Gastroesophageal sphincter (tissue), 4 donors: ENCODE data around the gene MCRIP2. TPM values are rescaled to one million over a fixed set of nuclear protein-coding genes. Genes with fewer than 3 reads are reported as not detected.

Experiments
- ATAC-seq: fragments of 150-250 bp; one replicate; pipeline ENCODE4 v1.9.1; 2016; ENCODE audit warnings: mild to moderate bottlenecking, moderate library complexity
- H3K27ac ChIP-seq, 4 donors: fragments of 200-600 bp; sonication (generic) in 3 of 4; 1 replicate in 3 of 4; 2 replicates in 1 of 4; pipeline ENCODE4 v1.5.1; 2016 to 2019
- H3K27me3 ChIP-seq: fragments of 200-600 bp; sonication (generic); one replicate; pipeline ENCODE4 v1.5.1; 2019
- H3K36me3 ChIP-seq, 2 donors: fragments of 200-600 bp; sonication (generic); one replicate each; pipeline ENCODE4 v1.5.1; 2019; ENCODE audit warnings: control low read depth in 1 of 2
- H3K4me1 ChIP-seq, 3 donors: fragments of 200-600 bp; sonication (generic); 1 replicate in 2 of 3; 2 replicates in 1 of 3; pipeline ENCODE4 v1.5.1; 2016 to 2019; ENCODE audit warnings: control low read depth in 2 of 3
- H3K4me3 ChIP-seq, 2 donors: fragments of 200-600 bp; sonication (generic); one replicate each; pipeline ENCODE4 v1.5.1; 2019; ENCODE audit warnings: mild to moderate bottlenecking in 1 of 2, moderate library complexity in 1 of 2
- H3K9me3 ChIP-seq, 3 donors: fragments of 200-600 bp; sonication (generic); one replicate each; pipeline ENCODE4 v1.5.1; 2017 to 2019; ENCODE audit warnings: control low read depth in 2 of 3
- EP300 ChIP-seq: sonication (generic); formaldehyde crosslinking; IDR thresholded peaks from one replicate; pipeline ENCODE4 v1.6.1; 2017; ENCODE audit warnings: antibody characterized with exemption, mild to moderate bottlenecking
- POLR2A ChIP-seq, 2 donors: fragments of 450-650 bp; IDR thresholded peaks; one replicate each; pipeline ENCODE4 v1.6.1; 2017; ENCODE audit warnings: antibody characterized with exemption in 2 of 2, mild to moderate bottlenecking in 2 of 2, moderate library complexity in 1 of 2
- POLR2AphosphoS5 ChIP-seq: sonication (generic); formaldehyde crosslinking; IDR thresholded peaks from one replicate; pipeline ENCODE4 v1.6.1; 2017; ENCODE audit warnings: antibody characterized with exemption
- WGBS, 2 donors: methylation state at CpG; one replicate each; pipeline ENCODE4 v1.1.5; 2018; ENCODE audit warnings: low coverage in 1 of 2; 5-methylcytosine and 5-hydroxymethylcytosine counted together
- total RNA-seq, 4 donors: library from RNA; depleted of rRNA; stranded (reverse); fragments of >200 nt; gene quantifications; one replicate each; pipeline ENCODE4 v1.1.0, GENCODE V29; 2016
- TF ChIP-seq, protein P1 (sequence below), 4 experiments: fragments of 200-600 bp in 2 of 4; fragments of 450-650 bp in 2 of 4; sonication (generic) in 1 of 4; IDR thresholded peaks; one replicate each; pipeline ENCODE4 v1.5.1; 2017 to 2019; ENCODE audit warnings: antibody characterized with exemption in 4 of 4, mild to moderate bottlenecking in 2 of 4, moderate library complexity in 2 of 4

Gene MCRIP2
- total RNA-seq, 4 donors from 2014 or later, result 25.4 to 70.0 (median 51.9) TPM

DNA sequence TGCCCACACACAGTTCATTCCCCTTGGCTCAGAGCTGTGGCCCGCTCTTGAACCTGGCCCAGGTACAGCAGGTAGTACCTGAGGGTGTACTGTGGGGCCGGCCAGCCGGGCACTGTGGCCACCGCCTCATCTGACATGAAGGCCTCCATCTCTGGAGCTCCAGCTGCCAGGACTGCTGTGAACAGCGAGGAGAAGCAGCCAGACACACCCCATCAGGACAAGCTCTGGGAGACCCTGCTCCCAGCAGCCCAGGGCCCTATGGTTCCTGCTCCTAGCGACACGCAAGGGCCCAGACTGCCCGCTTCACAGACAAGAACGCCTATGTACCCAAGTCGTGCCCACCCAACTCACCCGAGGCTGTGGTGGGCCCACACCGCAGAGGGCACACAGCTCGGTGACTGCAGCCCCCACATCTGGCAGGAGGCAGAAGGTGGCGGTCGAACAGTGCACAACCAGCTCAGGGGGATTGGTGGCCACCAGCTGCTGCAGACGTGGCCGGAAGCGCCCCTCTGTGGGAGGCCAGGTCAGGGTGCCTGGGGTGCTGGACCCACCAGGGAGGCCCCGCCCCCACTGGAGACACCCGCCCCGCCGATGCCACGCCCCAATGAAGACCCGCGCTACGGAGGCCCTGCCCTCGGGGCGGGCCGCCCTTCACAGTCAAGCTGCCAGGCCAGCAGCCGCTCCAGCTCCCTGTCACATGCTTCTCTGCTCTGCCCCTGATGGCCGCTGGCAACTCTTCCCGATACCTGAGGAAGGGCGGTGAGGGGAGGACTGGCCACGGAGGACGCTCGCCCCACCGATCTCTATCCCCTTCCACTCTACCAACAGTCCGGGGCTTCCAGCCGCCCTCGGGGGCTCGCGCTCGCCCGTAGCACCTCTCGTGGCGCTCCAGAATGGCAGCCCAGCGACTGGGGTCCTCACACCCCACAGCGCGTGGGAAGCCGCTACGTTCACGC lies 37.5 kb downstream of the MCRIP2 start:
- Histone ChIP-seq H3K27ac (peak overlapping the region; percentile 16 to 100 (median 95)), H3K27me3 (peaks cover 8% of the 10 kb centered on the region), H3K36me3 (peaks cover 0 to 20% of the 10 kb centered on the region in 2 donors), H3K4me1 (peaks cover 0 to 72% (median 51%) of the 10 kb centered on the region in 3 donors), H3K9me3 (no peaks in the 10 kb centered on the region), H3K4me3 (peak overlapping the region; percentile 32 to 97)
- peak; percentile 17 for ATAC-seq
- WGBS, 2 donors, result 0% methylated on average over 8 of the region's 52 CpGs; no CpG with 5 or more reads in 1 of the 2 donors
- no peak for TF ChIP-seq POLR2AphosphoS5
- TF ChIP-seq, protein P1, sequence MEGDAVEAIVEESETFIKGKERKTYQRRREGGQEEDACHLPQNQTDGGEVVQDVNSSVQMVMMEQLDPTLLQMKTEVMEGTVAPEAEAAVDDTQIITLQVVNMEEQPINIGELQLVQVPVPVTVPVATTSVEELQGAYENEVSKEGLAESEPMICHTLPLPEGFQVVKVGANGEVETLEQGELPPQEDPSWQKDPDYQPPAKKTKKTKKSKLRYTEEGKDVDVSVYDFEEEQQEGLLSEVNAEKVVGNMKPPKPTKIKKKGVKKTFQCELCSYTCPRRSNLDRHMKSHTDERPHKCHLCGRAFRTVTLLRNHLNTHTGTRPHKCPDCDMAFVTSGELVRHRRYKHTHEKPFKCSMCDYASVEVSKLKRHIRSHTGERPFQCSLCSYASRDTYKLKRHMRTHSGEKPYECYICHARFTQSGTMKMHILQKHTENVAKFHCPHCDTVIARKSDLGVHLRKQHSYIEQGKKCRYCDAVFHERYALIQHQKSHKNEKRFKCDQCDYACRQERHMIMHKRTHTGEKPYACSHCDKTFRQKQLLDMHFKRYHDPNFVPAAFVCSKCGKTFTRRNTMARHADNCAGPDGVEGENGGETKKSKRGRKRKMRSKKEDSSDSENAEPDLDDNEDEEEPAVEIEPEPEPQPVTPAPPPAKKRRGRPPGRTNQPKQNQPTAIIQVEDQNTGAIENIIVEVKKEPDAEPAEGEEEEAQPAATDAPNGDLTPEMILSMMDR (IDR thresholded peaks at IDR 0.05), result no peak
- TF ChIP-seq EP300, result no peak

GRCh38 chr16:679814-680624 lies 38.4 kb downstream of the MCRIP2 start, which contains the start of gene STUB1:
TSS of gene STUB1 (plus strand) at chr16:680410. CDS start at chr16:680526, 116 bp downstream.
- Histone ChIP-seq H3K4me1 (peaks cover 0 to 70% (median 54%) of the 10 kb centered on the region in 3 donors), H3K4me3 (peak within 1 kb of the TSS; percentile 59 to 97), H3K9me3 (no peaks in the 10 kb centered on the region), H3K27ac (peak within 1 kb of the TSS; percentile 70 to 100 (median 95)), H3K36me3 (peaks cover 0 to 20% of the 10 kb centered on the region in 2 donors), H3K27me3 (peaks cover 8% of the 10 kb centered on the region)
- ATAC-seq, result peak; percentile 81
- TF ChIP-seq POLR2A (IDR thresholded peaks at IDR 0.05), result peak; percentile 82 to 93
- TF ChIP-seq, protein P1 (IDR thresholded peaks at IDR 0.05), result peak in 1 of 4 experiments; percentile 7
- TF ChIP-seq EP300, result no peak
- TF ChIP-seq POLR2AphosphoS5, result no peak
- WGBS, 2 donors, result no CpG with 5 or more reads among the region's 91 CpGs

GRCh38 chr16:680625-680945 lies 39.0 kb downstream of the MCRIP2 start:
- Histone ChIP-seq H3K27ac (peak overlapping the region; percentile 37 to 100 (median 95)), H3K36me3 (peaks cover 0 to 20% of the 10 kb centered on the region in 2 donors), H3K9me3 (no peaks in the 10 kb centered on the region), H3K4me3 (peak overlapping the region; percentile 59 to 97), H3K4me1 (peaks cover 0 to 70% (median 54%) of the 10 kb centered on the region in 3 donors), H3K27me3 (peaks cover 8% of the 10 kb centered on the region)
- no CpG with 5 or more reads among the region's 38 CpGs for WGBS, 2 donors
- no peak for TF ChIP-seq POLR2AphosphoS5
- TF ChIP-seq EP300, result no peak
- TF ChIP-seq POLR2A (IDR thresholded peaks at IDR 0.05), result no peak
- no peak for ATAC-seq

GRCh38 chr16:680967-681745 lies 39.5 kb downstream of the MCRIP2 start:
- Histone ChIP-seq H3K4me1 (peaks cover 0 to 70% (median 48%) of the 10 kb centered on the region in 3 donors), H3K27ac (peak overlapping the region; percentile 37 to 100 (median 95)), H3K27me3 (peaks cover 8% of the 10 kb centered on the region), H3K36me3 (peaks cover 0 to 24% of the 10 kb centered on the region in 2 donors), H3K9me3 (no peaks in the 10 kb centered on the region), H3K4me3 (peak overlapping the region; percentile 59 to 97)
- 80% methylated on average over 1 of the region's 44 CpGs; no CpG with 5 or more reads in 1 of the 2 donors for WGBS, 2 donors
- TF ChIP-seq, protein P1 (IDR thresholded peaks at IDR 0.05), result no peak
- no peak for TF ChIP-seq POLR2A (IDR thresholded peaks at IDR 0.05)
- TF ChIP-seq EP300, result no peak
- TF ChIP-seq POLR2AphosphoS5, result no peak
- no peak for ATAC-seq
